ENCODE results near the gene SUGCT.

Gene SUGCT

GRCh38 chr7:40798613-40799012, 663.8 kb downstream of the SUGCT start (continued):
- no peak for TF ChIP-seq PRDM10 (tag by site-specific recombination; IDR thresholded peaks at IDR 0.05)
- no peak for TF ChIP-seq ZBTB1 (tag by site-specific recombination; IDR thresholded peaks at IDR 0.05)
- TF ChIP-seq ZEB2 (tag by site-specific recombination; IDR thresholded peaks at IDR 0.05) = no peak
- TF ChIP-seq ZNF629 (tag by site-specific recombination; IDR thresholded peaks at IDR 0.05) = no peak
- TF ChIP-seq FEZF1 (tag by site-specific recombination; IDR thresholded peaks at IDR 0.05) = no peak
- no peak for TF ChIP-seq SP3 (tag by site-specific recombination; IDR thresholded peaks at IDR 0.05)
- TF ChIP-seq ZBTB11 (tag by site-specific recombination; conservative IDR thresholded peaks at IDR 0.05; ENCODE audit: low read depth) = no peak
- no peak for TF ChIP-seq REST (tag by site-specific recombination; IDR thresholded peaks at IDR 0.05)
- TF ChIP-seq ZBTB44 (tag by site-specific recombination; IDR thresholded peaks at IDR 0.05) = no peak

GRCh38 chr7:40799493-40800403, 664.9 kb downstream of the SUGCT start:
- Histone ChIP-seq H3K27ac (ENCODE audit: extremely low read depth, low read depth, low read length) (no peak overlapping the region), H3K4me3 (ENCODE audit: low read depth, low read length) (no peak overlapping the region), H3K36me3 (ENCODE audit: control insufficient read depth in 2 of 2, insufficient read depth in 1 of 2, low read length in 2 of 2) (no peaks in the 10 kb centered on the region), H3K9me3 (ENCODE audit: control insufficient read depth, insufficient read depth, low read depth, low read length) (no peaks in the 10 kb centered on the region), H3K4me1 (ENCODE audit: control insufficient read depth, insufficient read depth, low read length) (no peaks in the 10 kb centered on the region)
- POLR2A ChIA-PET = no interaction called here
- CTCF ChIA-PET = no interaction called here
- no peak for TF ChIP-seq ZNF488 (tag by site-specific recombination; IDR thresholded peaks at IDR 0.05)
- no peak for TF ChIP-seq ZNF114 (tag by site-specific recombination; IDR thresholded peaks at IDR 0.05)
- no peak for TF ChIP-seq ZNF549 (tag by site-specific recombination; IDR thresholded peaks at IDR 0.05)
- TF ChIP-seq ZNF416 (tag by site-specific recombination; IDR thresholded peaks at IDR 0.05) = no peak
- no peak for TF ChIP-seq YY1 (tag by site-specific recombination; IDR thresholded peaks at IDR 0.05)
- TF ChIP-seq ZBTB7A (tag by site-specific recombination; IDR thresholded peaks at IDR 0.05; ENCODE audit: low read depth) = no peak
- TF ChIP-seq ZBTB48 (tag by site-specific recombination; IDR thresholded peaks at IDR 0.05) = no peak
- TF ChIP-seq REPIN1 (tag by site-specific recombination; IDR thresholded peaks at IDR 0.05; ENCODE audit: low read depth) = no peak
- TF ChIP-seq ZNF169 (tag by site-specific recombination; IDR thresholded peaks at IDR 0.05) = no peak
- no peak for TF ChIP-seq ZNF112 (tag by site-specific recombination; IDR thresholded peaks at IDR 0.05)
- TF ChIP-seq ZNF366 (tag by site-specific recombination; conservative IDR thresholded peaks at IDR 0.05) = no peak

All from HEK293 (cell line).